Measurements from ENCODE around the gene CDADC1.

Gene CDADC1

DNA sequence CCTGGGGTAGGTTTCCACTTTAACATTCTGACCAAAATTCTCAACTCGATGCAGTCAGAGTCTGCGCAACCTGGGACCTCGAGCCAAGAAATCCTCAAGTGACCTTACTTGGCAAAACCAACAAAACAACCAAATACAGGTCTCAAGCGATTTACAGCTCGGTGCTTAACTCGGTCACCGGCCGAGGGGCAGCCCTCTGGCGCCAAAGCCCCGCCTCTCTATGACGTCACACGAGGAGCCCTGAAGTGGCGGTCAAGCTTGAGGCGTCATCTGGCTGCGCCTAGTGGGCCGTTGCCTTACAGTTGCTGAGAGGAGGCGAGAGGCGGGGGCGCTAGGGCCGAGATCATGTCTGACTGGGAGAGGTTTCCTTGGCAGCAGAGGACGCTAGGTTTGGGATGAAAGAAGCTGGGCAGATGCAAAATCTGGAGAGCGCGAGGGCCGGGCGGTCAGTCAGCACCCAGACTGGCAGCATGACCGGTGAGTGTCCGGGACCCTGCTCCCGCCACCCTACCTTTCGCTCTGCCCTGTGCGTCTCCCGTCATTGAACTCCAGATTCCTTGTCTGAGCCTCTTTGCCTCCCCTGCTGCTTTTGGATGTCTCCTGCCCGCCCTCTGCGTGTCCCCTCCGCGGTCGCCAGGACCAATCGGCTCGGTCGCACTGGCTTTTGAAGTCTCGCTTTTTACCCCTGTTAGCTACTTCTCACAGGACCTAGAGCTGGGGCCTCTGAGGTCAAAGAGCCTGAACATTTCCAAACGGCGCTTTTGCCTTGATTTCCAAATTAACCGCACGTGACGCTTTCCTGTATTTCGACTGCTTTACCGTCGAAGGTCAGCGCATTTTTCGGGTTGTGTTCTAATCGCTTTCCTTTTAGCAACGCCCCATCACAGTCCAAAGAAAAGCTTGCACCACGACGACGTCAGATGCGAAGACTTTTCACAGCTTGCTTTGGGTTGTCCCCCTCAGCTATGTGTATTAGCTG, at the start of gene CDADC1:
CDADC1 (plus strand) TSS at position 283 of the 979 bp plus-strand sequence; CDS start at position 396, 113 bp downstream.
- DNase-seq, result peak; percentile 96

DNA sequence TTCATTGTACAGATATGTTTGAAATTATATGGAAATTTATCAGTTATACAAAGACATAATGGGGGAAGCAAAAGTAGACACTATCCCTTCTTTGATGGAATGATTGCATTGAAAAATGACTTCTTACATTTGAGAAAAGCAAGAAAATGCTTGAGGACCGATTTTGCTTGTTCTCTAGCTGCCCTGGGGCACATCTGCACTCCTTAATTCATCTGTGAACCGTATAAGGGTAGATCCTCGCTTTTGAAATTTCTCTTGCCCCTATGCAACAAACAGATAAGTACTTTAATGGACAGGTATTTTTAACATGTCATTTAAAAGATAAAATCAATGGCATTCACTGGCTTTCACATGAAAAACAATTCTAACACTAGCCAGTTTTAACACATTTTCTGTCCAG, 41.1 kb upstream of the CDADC1 start:
- DNase-seq, result no peak

DNA sequence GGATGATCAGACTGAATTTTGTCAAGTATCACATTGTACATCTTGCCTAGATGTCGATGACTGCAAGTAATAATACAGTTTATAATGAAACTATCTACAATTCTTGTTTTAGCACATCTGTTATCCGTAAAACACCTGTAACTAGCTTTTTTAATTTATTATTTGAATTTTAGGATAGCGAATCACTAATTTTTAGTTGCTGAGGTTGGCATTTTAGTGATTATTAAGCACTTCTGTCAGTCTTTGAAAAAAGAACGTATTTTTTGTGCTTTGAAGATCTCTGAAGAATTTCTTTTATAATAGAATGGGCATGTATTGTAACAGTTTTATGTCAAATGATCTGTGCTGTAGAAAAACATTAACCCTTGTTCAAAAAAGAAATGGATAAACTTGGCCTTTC, 39.1 kb upstream of the CDADC1 start:
- no peak for DNase-seq

DNA sequence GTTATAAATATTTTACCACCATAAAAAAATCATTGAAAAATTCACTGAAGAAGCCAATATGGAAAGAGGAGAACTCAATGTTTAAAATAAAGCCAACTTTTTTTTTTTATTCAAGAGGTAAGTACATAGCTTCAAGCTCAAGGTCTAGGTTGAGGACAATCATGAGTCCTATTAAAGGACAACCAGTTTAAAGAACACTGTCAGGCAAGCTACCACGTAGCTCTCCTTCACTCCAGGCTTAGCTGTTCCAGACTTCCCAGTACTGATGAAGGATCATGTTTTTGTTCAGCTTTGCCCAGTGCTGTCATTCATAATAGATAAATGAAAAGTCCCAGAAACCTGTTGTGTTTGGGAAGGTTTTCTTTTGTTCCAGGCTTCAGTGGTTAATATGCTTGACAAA, 37.6 kb upstream of the CDADC1 start:
- no peak for DNase-seq

DNA sequence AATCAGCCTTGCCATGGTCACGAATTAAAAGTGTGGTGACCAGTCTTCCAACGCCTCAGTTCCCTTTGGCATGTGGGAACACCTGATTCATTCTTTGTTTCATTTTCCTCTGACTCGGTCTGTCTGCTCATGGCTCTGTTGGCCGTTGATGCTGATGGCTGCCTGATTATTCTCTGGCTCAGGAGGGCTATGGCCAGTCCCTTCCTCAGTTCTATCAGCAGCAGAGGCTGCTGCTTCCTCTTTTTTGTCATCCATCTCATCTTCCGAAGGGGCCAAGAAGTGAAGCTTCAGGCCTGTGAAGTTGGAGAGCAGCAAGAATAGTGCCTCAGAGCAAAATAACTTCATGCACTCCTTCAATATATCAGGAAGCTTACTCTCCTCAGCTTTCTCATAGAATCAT, 37.1 kb upstream of the CDADC1 start:
- no peak for DNase-seq

DNA sequence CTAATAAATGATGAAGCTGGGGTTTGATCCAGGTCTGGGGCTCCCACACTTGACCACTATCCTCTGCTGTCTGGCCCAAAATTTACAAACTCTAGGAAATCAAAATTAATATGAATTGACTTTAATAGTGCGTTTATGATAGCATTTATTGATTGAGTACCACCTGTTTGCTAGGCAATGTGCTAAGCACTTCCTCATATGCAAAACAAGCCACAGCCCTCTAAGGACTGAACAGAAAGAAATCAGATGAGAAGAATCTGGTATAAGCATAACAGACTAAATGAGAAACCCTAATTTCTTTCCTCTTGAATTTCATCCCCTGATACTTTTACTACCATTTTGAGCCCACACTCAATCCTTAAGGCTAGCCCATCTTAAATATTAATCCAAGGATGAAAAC, 34.2 kb upstream of the CDADC1 start:
- no peak for DNase-seq

DNA sequence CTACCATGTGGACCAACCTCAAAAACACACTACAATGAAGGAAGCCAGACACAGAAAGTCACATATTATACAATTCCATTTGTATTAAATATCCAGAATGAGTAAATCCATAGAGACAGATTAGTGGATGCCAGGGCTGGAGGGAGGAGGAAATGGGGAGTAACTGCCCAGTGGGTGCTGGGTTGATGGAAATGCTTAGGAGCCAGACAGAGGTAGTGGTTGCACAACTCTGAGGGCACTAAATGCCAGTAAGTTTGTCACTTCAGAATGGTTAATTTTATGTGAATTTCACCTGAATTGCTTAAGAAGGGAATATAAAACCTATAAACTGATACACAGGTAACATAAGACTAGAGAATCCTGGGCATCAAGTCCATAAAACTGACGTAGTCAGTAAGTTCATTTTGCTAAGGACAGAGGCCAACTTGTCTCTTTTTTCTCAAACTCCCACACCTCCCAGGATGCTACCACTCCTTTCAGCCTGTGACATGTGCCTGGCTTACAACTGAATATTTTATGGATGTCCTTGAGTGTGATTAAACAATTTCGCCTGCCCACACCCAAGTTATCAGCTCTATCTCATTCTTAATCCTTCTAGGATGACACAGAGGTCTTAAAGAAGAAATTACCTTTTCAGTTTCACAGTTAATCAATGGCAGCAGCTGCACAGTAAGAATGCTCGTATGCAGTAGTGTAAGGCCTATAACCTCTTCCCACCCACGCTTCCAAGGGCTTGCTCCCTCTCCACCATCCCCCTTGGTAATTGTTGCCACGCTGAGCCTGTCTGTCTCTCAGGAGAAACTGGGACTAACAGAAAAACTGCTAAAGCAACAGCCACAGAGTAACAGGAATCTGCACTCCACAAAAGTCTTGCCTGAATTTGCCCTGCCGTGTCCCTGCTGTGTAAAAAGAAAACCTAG, 33.5 kb upstream of the CDADC1 start:
- DNase-seq, result no peak

DNA sequence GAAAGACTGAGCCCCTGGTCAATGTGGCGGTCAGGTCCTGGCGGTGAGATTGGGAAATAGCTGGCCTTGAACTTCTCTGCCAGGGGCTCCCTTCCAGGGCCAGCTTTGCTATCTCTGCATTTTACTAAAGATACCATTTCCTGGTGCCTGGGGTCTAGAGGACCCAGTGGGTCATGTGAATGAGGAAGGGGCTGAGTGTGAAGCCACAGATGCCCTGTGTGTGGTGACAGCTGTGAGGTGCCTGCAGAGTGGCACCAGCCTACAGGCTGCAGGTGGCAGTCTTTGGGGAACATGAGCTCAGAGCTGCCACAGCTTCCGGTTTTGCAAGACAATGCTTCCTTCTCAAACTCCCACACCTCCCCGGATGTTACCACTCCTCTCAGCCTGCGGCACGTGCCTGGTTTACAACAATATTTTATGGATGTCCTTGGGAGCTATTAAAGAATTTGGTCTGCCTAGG, 32.8 kb upstream of the CDADC1 start:
- peak; percentile 64 for DNase-seq

DNA sequence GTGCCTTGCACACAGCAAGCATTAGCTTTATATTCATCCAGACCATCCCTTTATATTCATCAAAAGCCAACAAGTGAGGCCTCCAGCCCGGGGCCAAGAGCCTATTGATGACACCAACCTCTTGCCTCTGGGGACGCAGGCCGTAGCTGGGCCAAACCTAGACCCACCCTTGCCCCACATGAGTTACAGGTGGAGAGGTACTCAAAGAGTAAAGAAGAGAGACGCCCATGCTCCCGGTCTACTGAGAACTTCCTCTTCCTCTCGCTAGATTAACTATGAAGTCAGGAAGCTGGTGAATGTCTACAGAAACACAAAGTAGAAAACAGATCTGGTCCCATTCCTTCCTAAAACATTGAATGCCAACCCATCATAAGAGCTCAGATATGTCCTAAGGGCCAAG, 31.4 kb upstream of the CDADC1 start:
- DNase-seq, result no peak

DNA sequence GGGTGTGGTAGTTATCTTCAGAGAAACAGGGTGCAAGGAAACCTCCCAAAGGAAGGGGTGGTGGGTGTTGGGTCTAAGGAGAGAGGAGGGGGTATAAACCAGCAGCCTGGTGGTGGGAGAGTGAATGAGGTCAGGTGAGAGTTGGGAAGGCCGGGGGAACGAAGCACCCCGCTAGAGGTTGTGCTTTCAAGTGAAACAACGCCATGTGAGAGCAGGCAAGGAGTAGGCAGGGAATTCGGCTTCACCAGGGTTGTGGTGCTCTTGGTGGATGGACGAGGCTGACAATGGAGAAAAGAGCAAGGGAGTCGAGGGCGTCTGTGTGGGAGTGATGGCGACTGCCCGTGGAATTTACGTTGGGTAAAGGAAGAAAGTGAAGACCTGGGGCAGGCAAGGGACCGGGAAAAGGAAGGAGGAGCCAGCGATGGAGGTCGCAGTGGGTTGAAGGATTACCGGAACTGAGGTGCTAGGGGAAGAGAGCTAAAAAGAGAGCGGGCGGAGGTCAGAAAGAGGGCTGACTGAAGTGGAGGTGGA, 29.7 kb upstream of the CDADC1 start:
- DNase-seq, result no peak

DNA sequence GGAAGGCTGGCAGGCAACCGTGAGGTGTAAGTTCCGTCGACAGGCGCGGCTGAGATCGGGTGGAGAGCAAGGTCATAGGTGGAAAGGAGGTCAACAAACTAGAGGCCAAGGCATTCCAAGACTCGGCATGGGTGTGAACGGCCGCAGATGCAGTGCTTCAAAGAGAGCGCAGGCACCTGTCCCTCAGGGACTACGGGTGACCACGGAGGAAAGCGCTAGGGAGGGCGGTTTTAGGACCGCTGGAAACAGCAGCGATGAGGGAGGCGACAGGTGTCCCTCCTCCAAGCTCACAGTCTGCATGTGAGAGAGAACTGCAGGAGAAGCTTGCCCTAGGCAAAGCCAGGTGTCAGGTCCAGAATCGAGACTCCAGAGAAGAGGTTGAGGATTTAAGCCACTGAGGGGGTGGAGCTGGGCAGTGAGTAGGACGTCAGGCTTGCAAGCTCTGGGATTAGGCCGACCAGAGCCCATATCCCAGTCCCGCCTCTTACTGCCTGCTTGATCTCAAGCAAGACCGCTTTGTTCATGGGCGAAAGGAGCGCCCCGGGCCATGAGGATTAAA, 29.2 kb upstream of the CDADC1 start:
- DNase-seq, result no peak

DNA sequence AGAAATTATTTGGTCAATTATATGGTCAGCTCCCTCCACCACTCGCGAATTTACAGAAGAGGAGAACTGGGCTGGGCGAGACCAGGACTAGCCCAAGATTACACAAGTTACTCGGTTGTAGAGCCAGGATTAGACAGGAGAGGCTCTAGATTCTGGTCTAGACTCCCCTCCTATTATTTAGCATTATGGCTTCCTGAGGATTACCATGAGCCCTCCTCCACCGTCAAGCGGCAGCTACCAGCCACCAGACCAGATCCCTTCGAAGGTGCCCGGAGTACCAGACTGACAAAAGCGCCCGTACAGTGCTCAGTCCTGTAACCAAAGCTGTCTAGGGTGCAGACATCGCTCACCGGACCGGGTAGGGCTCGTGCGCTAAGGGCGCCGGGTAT, 28.1 kb upstream of the CDADC1 start:
- DNase-seq, result peak; percentile 22

DNA sequence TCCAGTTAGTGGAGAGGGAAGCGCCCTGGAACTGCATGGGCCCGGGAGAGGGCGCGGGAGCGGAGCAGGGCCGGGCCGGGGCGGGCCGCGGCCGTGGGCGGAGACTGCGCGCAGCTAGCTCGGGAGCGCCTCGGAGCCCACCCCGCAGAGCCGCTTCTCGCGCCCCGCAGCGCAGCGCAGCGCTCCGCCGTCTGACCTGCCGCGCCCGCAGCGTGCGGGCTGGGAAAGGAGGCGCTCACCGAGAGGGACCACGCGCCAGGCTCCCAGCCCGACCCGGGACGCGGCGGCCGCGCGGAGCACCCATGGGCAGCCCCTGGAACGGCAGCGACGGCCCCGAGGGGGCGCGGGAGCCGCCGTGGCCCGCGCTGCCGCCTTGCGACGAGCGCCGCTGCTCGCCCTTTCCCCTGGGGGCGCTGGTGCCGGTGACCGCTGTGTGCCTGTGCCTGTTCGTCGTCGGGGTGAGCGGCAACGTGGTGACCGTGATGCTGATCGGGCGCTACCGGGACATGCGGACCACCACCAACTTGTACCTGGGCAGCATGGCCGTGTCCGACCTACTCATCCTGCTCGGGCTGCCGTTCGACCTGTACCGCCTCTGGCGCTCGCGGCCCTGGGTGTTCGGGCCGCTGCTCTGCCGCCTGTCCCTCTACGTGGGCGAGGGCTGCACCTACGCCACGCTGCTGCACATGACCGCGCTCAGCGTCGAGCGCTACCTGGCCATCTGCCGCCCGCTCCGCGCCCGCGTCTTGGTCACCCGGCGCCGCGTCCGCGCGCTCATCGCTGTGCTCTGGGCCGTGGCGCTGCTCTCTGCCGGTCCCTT, 27.5 kb upstream of the CDADC1 start, which contains the start of gene MLNR:
MLNR (plus strand) TSS at position 303 of the 820 bp plus-strand sequence; CDS start at position 303, 0 bp downstream.
- peak; percentile 21 for DNase-seq

DNA sequence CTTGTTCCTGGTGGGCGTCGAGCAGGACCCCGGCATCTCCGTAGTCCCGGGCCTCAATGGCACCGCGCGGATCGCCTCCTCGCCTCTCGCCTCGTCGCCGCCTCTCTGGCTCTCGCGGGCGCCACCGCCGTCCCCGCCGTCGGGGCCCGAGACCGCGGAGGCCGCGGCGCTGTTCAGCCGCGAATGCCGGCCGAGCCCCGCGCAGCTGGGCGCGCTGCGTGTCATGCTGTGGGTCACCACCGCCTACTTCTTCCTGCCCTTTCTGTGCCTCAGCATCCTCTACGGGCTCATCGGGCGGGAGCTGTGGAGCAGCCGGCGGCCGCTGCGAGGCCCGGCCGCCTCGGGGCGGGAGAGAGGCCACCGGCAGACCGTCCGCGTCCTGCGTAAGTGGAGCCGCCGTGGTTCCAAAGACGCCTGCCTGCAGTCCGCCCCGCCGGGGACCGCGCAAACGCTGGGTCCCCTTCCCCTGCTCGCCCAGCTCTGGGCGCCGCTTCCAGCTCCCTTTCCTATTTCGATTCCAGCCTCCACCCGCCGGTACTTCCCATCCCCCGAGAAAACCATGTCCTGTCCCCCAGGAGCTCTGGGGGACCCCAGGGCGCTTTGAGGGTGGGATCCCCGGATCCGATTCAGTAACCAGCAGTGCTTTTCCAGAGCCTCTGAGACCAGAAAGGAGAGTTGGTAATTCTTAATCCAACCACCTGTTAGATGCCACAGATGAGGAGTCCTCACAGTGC, 26.7 kb upstream of the CDADC1 start:
- DNase-seq, result no peak

DNA sequence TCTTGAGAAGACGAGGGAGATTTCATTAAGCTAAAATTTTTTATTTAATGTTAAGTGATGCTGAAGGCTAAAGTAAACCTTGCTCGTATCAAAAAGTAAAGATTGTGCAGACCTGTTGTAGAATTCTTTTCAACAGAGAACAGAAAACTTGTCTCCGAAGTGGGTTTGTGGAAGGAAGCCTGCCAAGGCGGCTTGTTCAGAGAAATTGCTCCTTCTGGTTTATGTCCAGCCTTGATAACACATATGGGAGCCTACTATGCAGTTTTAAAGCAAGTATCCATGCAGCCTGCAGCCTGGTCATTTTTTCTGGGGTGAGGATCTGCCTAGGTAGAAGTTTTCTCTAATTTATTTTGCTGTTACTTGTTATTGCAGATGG, 26.1 kb upstream of the CDADC1 start:
- no peak for DNase-seq

DNA sequence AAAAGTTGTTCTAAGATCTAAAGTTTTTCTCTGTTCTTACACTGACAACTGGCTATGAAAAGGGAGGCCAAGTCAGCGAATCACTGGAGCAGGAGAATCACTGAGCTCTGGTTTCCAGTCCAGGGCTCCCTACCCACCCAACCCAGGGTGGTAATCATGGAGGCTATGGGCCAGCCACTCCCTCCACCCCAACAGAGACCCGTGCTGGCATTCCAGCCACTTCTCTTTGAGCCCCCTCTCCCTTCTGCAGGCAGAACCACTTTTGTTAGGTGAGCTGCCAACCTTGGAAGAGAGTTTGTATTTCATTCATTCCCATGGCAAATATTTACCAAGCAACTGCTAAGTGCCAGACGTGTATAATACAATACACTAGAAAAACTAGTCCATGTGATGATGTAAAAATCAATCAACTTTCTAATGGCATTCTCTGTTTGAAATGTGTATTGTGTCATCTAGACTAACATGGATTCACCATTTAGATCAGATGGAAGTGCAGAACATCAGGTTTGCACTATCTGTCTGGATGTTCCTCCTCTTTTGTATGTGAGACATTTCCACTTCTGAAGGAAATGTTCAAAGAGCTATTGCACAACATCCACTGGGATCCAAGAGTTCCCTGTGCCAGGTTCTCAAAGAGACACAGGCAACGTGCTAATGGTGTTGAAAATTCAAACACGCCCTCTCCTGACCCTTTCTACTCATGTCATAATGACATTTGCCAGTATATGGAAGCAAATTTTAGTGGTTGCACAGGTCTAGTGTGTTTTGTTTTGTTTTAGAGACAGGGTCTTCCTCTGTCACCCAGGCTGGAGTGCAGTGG, 22.3 kb upstream of the CDADC1 start:
- DNase-seq, result no peak

DNA sequence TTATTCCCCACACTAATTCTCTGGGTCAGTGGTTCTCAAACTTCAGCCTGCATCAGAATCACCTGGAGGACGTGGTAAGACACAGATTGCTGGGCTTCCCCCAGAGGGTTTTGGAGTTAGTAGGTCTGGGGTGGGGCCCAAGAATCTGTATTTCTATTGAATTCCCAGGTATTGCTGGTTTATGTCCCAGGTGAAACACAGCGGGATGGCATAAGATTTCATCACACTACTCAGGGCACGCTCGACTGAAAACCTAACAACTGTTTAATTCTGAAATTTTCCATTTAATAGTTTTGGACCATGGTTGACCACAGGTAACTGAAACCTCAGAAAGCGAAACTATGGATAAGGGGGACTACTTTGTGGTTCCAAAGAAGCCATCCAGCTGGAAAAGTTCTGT, 21.1 kb upstream of the CDADC1 start:
- DNase-seq, result no peak

DNA sequence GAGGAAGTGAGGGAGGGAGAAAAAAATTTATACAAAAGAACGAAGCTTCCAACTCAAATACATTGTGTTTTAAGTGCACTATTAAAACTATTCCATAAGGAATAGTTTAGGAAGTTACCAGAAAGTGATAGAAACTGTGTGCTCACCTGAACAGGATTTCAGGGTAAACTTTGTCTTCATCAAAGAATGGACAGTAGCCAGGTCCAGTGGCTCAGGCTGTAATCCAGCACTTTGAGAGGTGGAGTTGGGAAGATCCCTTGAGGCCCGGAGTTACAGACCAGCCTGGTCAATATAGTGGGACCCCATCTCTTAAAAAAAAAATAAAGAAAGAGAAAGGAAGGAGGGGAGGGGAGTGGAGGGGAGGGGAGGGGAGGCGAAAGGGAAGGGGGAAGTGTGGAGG, 13.0 kb upstream of the CDADC1 start:
- DNase-seq, result no peak

DNA sequence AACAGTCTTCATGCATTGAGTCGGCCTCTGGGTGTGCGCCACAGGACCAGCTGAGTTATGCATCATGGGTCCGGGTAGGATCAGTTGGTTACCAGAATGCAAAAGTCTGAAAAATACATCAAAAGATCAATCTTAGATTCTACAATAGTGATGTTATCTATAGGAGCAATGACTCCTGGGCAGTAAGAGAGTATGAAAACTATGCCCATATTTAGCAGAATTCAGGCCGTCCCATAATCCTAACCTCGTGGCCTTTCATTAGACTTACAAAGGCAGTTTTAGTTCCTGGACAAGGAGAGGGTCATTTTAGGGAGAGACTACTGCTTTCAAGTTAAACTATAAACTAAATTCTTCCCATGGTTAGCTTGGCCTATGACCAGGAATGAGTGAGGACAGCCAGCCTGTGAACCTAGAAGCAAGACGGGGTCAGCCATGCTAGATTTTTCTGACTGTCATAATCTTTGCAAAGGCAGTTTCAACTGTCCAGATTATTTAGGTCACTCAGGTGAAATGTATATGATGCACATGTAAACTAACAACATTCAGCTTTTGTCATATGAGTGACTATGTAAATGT, 11.8 kb upstream of the CDADC1 start:
- no peak for DNase-seq

DNA sequence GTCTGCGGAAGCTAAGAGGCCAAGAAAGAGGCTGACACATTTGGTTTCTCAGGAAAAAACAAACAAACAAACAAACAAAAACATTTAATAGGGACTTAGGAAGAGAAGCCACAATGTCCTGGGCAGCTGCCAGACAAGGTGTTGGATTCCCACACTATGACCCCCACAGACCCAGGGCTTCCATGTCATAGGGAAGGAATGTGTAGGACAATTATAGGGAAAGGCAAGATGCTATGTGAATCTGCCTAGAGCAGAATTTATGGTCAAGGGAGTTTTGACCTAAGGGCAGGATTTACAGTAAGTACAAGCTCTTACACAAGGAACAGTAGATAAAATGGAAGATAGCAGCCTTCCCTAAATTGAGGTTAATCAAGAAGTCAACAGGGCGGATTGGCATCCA, 9.1 kb upstream of the CDADC1 start:
- no peak for DNase-seq

All from hematopoietic multipotent progenitor cell treated with erythropoietin and hydrocortisone succinate and interleukin-3 and kit ligand, for 8 days (in vitro differentiated cells).